ENCODE measurements around the gene PAM. TPM values are rescaled to one million over a fixed set of nuclear protein-coding genes. Genes with fewer than 3 reads are reported as not detected.

Gene PAM
- total RNA-seq (10 to 100 TPM; 12.5 to 36.6 (median 15.2) TPM), polyA plus RNA-seq (10 to 100 TPM; 10.3 to 10.4 TPM), total RNA-seq (11.2 reads per million, percentile 38 among the genes with 10 or more reads in this experiment)

DNA sequence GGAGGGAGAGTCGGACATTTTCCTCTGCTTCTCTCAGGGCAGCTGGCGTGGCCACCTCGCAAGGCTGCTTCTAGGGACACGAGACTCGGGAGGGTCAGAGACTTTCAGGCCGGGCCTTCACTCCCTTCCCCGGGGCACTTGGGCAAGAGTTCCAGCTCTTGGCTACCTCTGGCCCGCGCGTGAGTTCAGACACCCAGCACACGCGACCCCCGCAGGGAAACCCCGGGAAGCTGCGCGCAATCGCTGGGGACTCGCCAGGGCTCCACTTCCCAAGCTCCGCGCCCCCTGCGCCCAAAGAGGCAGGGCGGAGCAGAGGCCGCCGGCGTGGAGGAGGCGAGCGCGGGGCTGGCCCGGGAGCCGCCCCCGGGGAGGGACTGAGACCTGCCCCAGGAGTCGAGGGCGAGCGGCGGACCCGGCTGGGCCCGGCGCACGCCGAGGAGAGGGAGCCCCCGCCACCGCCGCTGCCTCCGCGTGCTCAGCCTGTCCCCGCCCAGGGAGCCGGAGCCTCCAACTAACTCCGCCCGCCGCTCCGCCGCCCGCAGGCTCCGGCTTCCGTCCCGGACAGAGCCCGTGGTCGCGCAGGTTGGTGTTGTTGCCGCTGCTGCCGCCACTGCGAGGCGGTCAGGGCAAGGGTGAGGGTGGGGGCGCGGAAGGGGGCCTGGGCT is at the start of gene PAM:
Gene PAM (plus strand): TSS at position 539 of the 665 bp plus-strand sequence. CDS start 110,891 bp downstream, outside the sequence.
- intact Hi-C loops (cut with micrococcal nuclease) = loop anchor here (1.0 to 10.0 kb wide), 6 partner anchors 46 to 1850 kb away; partner anchors contain the start of genes GIN1 (in 2 of the 2), MACIR (in 2 of the 2), PPIP5K2 (in 2 of the 2) and ST8SIA4 (in 1 of the 2)
- no peaks in the 10 kb centered on the region for H3K9me3 ChIP-seq (ENCODE audit: control insufficient read depth in 2 of 3, low read length in 3 of 3)
- Mint-ChIP-seq H3K9me3 (peaks cover 0 to 2% (median 0%) of the 10 kb centered on the region in 11 donors), H3K4me3 (peak within 1 kb of the TSS; percentile 90 to 99 (median 94)), H3K36me3 (no peaks in the 10 kb centered on the region), H3K27ac (peak within 1 kb of the TSS; percentile 57 to 95 (median 91)), H3K27me3 (peaks cover 0 to 15% (median 7%) of the 10 kb centered on the region in 5 donors), H3K4me1 (peaks cover 18 to 40% (median 36%) of the 10 kb centered on the region in 7 donors)
- peak within 1 kb of the TSS; percentile 83 for H3K4me3 ChIP-seq (ENCODE audit: low read length)
- peak; percentile 87 for ATAC-seq
- peak within 1 kb of the TSS; percentile 64 for H3K27ac ChIP-seq (ENCODE audit: low read depth, low read length)
- no peaks in the 10 kb centered on the region for H3K36me3 ChIP-seq (ENCODE audit: control insufficient read depth in 2 of 3, insufficient read depth in 3 of 3, low read length in 3 of 3)
- DNase-seq = peak; percentile 43 to 84 (median 58)
- no peaks in the 10 kb centered on the region for H3K27me3 ChIP-seq (ENCODE audit: control insufficient read depth in 2 of 2, insufficient read depth in 2 of 2, low read length in 2 of 2)
- POLR2A ChIA-PET = interaction anchor here (1.2 kb wide), 1 partner anchor 365 kb away, joined by 5 read pairs; the partner anchor contains the start of genes GIN1 and PPIP5K2
- CTCF ChIA-PET = no interaction called here
- peaks cover 11 to 13% of the 10 kb centered on the region in 2 donors for H3K4me1 ChIP-seq (ENCODE audit: control insufficient read depth in 2 of 2, insufficient read depth in 2 of 2, low read length in 2 of 2)

DNA sequence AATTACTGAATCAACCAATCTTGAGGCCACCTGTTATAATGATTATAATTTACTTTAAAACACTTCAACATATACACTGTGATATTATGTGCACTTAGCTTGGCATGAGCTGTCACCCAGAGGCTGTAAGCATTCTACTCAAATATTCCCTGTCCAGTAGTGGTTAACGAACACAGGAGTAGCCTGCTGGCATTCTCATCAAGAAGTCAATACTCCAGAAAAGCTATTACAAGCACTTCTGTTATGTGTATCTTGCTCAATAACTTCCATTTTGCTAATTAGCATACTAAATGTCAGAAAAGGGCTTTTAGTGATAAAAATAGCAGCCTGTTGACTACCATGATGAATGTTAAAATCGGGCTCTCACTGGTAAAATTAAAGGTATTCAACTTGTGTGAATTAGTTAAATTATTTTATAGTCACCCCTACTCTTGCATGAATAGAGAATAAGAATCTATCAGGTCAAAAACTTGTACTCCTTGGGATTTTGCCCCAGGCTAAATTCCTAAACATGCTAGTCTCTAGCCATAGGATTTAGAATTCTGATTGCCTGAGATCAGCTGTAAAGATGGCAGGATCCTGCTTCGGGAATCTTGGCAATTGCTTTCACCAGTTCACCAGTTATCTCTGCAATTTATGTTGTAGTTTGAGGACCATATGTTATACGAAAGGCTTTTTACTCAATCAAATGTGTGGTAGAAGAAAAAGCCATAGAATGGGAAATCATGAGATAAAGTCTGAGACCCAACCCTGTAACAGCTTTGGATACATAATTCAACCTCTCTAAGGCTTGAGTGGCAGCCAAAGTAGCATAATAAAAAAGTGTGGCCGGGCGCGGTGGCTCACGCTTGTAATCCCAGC is 43.4 kb upstream of the PAM start:
- no peaks in the 10 kb centered on the region for H3K36me3 Mint-ChIP-seq
- peaks cover 5 to 17% (median 9%) of the 10 kb centered on the region in 5 donors for H3K27me3 Mint-ChIP-seq
- H3K36me3 ChIP-seq (ENCODE audit: control insufficient read depth in 2 of 3, insufficient read depth in 3 of 3, low read length in 3 of 3) = no peaks in the 10 kb centered on the region
- no peaks in the 10 kb centered on the region for H3K4me1 ChIP-seq (ENCODE audit: control insufficient read depth in 2 of 2, insufficient read depth in 2 of 2, low read length in 2 of 2)
- H3K9me3 Mint-ChIP-seq = peaks cover 0 to 10% (median 4%) of the 10 kb centered on the region in 11 donors
- no peak for DNase-seq
- H3K27ac Mint-ChIP-seq = no peak overlapping the region
- no peak overlapping the region for H3K27ac ChIP-seq (ENCODE audit: low read depth, low read length)
- no peaks in the 10 kb centered on the region for H3K27me3 ChIP-seq (ENCODE audit: control insufficient read depth in 2 of 2, insufficient read depth in 2 of 2, low read length in 2 of 2)
- H3K9me3 ChIP-seq (ENCODE audit: control insufficient read depth in 2 of 3, low read length in 3 of 3) = no peaks in the 10 kb centered on the region
- no peak for ATAC-seq
- ChIA-PET POLR2A (no interaction called here), CTCF (no interaction called here)
- intact Hi-C loops (cut with micrococcal nuclease) = no loop called here
- no peaks in the 10 kb centered on the region for H3K4me1 Mint-ChIP-seq
- H3K4me3 ChIP-seq (ENCODE audit: low read length) = no peak overlapping the region
- no peak overlapping the region for H3K4me3 Mint-ChIP-seq

DNA sequence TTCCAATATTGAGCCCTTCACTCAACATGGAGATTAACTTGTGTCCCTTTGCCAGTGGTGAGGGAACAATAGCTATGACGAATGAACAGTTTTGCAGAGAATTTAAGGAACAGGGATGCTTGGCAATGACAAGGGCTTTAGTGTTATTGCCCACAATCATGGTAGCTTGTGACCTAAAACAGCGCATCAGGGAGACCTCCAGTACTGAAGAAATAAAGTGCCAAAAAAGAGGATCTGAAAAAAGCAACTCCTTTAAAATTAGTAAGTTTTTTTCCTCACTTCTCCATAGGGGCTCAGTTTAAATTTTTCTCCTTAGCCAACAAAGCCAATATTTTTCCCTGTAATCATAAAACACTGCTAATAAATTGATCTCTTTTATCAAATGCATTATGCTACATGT is 41.8 kb upstream of the PAM start:
- Mint-ChIP-seq H3K4me1 (no peaks in the 10 kb centered on the region), H3K9me3 (peaks cover 0 to 10% (median 4%) of the 10 kb centered on the region in 11 donors), H3K27ac (no peak overlapping the region), H3K27me3 (peaks cover 8 to 17% (median 13%) of the 10 kb centered on the region in 5 donors), H3K36me3 (no peaks in the 10 kb centered on the region), H3K4me3 (no peak overlapping the region)
- CTCF ChIA-PET = no interaction called here
- Histone ChIP-seq H3K9me3 (ENCODE audit: control insufficient read depth in 2 of 3, low read length in 3 of 3) (no peaks in the 10 kb centered on the region), H3K4me1 (ENCODE audit: control insufficient read depth in 2 of 2, insufficient read depth in 2 of 2, low read length in 2 of 2) (no peaks in the 10 kb centered on the region), H3K27ac (ENCODE audit: low read depth, low read length) (no peak overlapping the region), H3K36me3 (ENCODE audit: control insufficient read depth in 2 of 3, insufficient read depth in 3 of 3, low read length in 3 of 3) (no peaks in the 10 kb centered on the region), H3K4me3 (ENCODE audit: low read length) (no peak overlapping the region), H3K27me3 (ENCODE audit: control insufficient read depth in 2 of 2, insufficient read depth in 2 of 2, low read length in 2 of 2) (no peaks in the 10 kb centered on the region)
- POLR2A ChIA-PET = no interaction called here
- intact Hi-C loops (cut with micrococcal nuclease) = no loop called here
- no peak for DNase-seq
- ATAC-seq = no peak

DNA sequence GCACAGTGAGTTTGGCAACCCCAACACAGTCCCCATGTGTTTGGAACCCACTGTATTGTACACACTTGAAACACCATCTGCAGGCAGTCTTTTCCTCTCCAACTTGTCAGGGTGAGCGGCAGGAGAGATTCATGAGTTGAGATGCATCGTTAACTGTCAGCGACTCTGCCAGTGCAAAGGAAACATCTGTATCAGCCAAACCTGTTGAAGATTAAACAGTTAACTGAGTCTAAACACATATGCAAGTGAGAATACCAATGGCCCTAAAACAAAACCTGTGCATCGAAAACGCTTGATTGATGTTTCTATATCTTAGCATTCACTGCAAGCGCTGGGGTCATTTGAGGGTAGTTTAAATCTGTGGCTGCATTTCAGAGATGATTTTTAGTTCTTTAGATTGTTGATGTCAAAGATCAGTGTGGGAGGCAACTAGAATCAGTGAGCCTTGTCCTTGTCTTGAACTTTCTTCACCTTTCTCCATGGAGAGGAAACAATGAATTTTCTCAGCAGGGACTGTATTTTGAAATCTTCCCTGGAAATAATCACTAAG is 41.3 kb upstream of the PAM start:
- intact Hi-C loops (cut with micrococcal nuclease) = no loop called here
- ATAC-seq (no peak), DNase-seq (no peak)
- Histone ChIP-seq H3K27me3 (ENCODE audit: control insufficient read depth in 2 of 2, insufficient read depth in 2 of 2, low read length in 2 of 2) (no peaks in the 10 kb centered on the region), H3K4me3 (ENCODE audit: low read length) (no peak overlapping the region), H3K4me1 (ENCODE audit: control insufficient read depth in 2 of 2, insufficient read depth in 2 of 2, low read length in 2 of 2) (no peaks in the 10 kb centered on the region), H3K27ac (ENCODE audit: low read depth, low read length) (no peak overlapping the region), H3K9me3 (ENCODE audit: control insufficient read depth in 2 of 3, low read length in 3 of 3) (no peaks in the 10 kb centered on the region), H3K36me3 (ENCODE audit: control insufficient read depth in 2 of 3, insufficient read depth in 3 of 3, low read length in 3 of 3) (no peaks in the 10 kb centered on the region)
- Mint-ChIP-seq H3K4me1 (no peaks in the 10 kb centered on the region), H3K36me3 (no peaks in the 10 kb centered on the region), H3K4me3 (no peak overlapping the region), H3K9me3 (peaks cover 0 to 8% (median 3%) of the 10 kb centered on the region in 11 donors), H3K27me3 (peaks cover 5 to 17% (median 16%) of the 10 kb centered on the region in 5 donors), H3K27ac (no peak overlapping the region)
- ChIA-PET CTCF (no interaction called here), POLR2A (no interaction called here)

DNA sequence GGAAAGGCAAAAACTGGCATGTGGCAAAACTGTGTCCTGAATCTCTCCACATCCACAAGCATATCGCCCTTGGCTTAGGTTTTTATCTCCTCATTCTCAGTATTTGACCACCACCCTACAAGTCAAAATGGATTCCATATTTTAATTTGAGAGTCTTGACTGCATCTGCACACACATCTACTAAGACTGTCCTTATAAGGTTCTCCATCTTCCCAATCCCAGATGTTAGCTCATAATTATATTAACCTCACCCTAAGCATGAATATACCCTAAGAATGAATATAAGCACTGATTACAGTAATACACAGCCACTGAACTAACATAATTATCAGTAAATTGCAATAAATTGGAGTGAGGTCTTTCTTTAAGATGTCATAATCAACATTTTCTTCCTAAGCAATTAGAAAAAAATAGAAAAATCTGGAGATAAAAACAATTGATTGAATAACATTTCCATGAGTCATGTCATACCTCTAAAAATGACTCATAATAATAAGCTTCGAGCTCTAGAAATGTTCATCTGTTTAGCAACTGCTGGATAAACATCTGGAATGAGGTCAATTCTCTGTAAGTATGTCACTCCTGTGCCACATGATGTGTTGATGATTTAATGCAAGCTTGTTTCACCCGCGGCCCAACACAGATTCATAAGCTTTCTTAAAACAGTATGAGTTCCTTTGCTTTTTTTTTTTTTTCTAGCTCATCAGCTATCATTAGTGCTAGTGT is 39.9 kb upstream of the PAM start:
- intact Hi-C loops (cut with micrococcal nuclease) = no loop called here
- no peak for ATAC-seq
- Mint-ChIP-seq H3K4me1 (no peaks in the 10 kb centered on the region), H3K36me3 (no peaks in the 10 kb centered on the region), H3K9me3 (no peaks in the 10 kb centered on the region), H3K27ac (no peak overlapping the region), H3K27me3 (peaks cover 0 to 23% (median 17%) of the 10 kb centered on the region in 5 donors), H3K4me3 (no peak overlapping the region)
- Histone ChIP-seq H3K9me3 (ENCODE audit: control insufficient read depth in 2 of 3, low read length in 3 of 3) (no peaks in the 10 kb centered on the region), H3K36me3 (ENCODE audit: control insufficient read depth in 2 of 3, insufficient read depth in 3 of 3, low read length in 3 of 3) (no peaks in the 10 kb centered on the region), H3K27me3 (ENCODE audit: control insufficient read depth in 2 of 2, insufficient read depth in 2 of 2, low read length in 2 of 2) (no peaks in the 10 kb centered on the region), H3K4me1 (ENCODE audit: control insufficient read depth in 2 of 2, insufficient read depth in 2 of 2, low read length in 2 of 2) (no peaks in the 10 kb centered on the region), H3K4me3 (ENCODE audit: low read length) (no peak overlapping the region), H3K27ac (ENCODE audit: low read depth, low read length) (no peak overlapping the region)
- POLR2A ChIA-PET = no interaction called here
- DNase-seq = no peak
- CTCF ChIA-PET = no interaction called here

DNA sequence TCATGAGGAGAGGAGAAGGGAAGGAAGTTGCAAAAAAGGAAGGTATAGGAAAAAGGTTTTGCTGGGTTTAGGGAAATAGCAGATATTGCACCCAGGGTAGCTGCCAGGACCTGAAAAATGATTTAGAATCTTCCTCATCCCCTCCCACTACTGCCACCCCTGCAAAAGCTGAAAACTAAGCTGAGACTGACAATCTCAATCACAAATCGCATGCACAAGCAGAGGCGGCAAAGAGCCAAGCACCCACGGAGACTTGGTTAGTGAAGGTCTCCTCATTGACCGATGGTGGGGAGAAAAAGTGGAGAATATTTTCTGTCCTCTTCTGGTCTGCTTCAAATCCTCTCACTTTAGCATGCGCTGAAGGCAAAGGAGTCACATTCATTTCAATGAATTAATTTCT is 39.1 kb upstream of the PAM start:
- no peaks in the 10 kb centered on the region for H3K4me1 Mint-ChIP-seq
- ATAC-seq = no peak
- no peak for DNase-seq
- H3K36me3 Mint-ChIP-seq = no peaks in the 10 kb centered on the region
- CTCF ChIA-PET = no interaction called here
- intact Hi-C loops (cut with micrococcal nuclease) = no loop called here
- peaks cover 0 to 20% (median 15%) of the 10 kb centered on the region in 5 donors for H3K27me3 Mint-ChIP-seq
- POLR2A ChIA-PET = no interaction called here
- Histone ChIP-seq H3K4me3 (ENCODE audit: low read length) (no peak overlapping the region), H3K27me3 (ENCODE audit: control insufficient read depth in 2 of 2, insufficient read depth in 2 of 2, low read length in 2 of 2) (no peaks in the 10 kb centered on the region), H3K27ac (ENCODE audit: low read depth, low read length) (no peak overlapping the region), H3K9me3 (ENCODE audit: control insufficient read depth in 2 of 3, low read length in 3 of 3) (no peaks in the 10 kb centered on the region), H3K4me1 (ENCODE audit: control insufficient read depth in 2 of 2, insufficient read depth in 2 of 2, low read length in 2 of 2) (no peaks in the 10 kb centered on the region), H3K36me3 (ENCODE audit: control insufficient read depth in 2 of 3, insufficient read depth in 3 of 3, low read length in 3 of 3) (no peaks in the 10 kb centered on the region)
- H3K9me3 Mint-ChIP-seq = no peaks in the 10 kb centered on the region
- no peak overlapping the region for H3K27ac Mint-ChIP-seq
- H3K4me3 Mint-ChIP-seq = no peak overlapping the region

Data from naive thymus-derived CD4-positive, alpha-beta T cell (primary cell).